ENCODE measurements around the gene YIPF1.

The YIPF1 gene

DNA sequence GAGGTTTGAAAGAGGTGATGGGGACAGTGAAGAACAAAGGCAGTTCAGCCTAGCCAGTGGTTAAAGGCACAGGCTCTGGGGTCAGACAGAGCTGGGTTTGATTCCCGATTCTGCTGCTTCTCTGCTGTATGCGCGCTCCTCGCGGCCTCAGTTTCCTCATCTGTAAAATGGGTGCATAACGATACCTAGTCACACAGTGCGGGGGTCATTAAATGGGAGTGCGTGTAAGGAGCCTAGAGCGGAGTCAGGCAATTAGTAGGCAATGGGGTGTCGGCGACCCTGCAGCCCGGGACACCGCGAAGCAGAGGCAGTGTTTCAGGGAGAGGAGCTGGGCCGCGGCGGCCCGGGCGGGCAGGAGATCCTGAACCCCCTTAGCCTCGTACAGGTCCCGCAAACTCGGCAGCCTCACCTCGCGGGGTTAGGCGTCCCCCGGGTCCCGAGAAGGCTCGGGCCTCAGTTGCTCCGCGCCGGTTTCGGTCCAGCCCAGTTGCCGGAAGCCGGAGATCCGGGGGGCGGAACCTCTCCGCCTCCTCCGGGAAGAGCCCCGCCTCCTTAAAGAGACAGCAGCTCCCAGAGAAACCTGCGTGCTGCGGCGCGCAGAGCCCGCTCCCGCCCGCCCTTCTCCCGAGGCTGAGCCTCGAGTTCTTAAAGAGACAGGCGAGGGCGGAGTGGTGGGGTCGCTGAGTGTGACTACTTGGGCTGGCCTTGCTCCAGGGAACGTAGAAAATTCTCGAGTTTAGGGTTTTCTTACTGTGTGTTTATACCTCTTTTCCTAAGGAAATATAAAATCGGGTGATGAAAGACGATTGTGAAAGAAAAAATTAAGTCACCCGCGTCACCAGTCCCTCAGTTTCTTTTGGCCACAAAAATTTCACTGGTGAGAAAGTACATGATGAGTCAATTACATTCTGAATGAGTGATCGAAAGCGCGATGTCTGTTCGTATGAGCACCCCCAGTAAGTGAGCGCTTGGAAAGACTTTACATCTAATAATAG, at the start of gene YIPF1:
TSS of gene YIPF1 (minus strand) at position 494 of the 995 bp plus-strand sequence. CDS start 860 bp downstream, outside the sequence.
- DNase-seq (ENCODE audit: low read depth): peak; percentile 92

DNA sequence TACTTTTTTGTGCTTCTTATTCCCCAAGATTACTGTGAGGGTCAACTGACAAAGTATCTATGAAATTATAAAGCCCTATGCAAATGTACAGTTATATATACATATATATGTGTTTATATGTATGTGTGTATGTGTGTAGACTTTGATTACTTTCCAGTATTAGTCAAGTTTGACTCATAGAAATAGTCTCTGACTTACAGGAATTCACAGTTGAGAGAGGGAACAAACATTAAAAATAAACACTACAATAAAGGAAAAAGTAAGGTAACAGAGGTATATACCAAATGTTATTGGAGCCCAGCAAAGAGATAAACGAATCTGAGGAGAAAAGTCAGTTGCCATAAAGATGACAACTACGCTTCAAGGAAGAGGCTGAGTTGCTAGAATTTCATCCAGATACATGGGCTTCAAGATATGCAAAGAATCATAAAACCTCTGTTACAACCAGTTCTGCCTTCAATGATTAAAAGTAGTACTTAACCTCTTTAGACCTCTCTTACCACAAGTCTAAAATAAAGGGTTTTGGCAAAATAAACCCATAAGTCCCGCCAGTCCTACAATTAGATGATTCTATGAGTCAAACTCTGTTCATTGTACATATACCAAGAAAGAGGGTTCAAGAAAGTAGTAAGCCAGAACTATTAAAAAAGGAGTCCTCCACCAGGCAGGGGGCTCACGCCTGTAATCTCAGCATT, 48.7 kb upstream of the YIPF1 start:
- peak; percentile 64 for DNase-seq (ENCODE audit: low read depth)

DNA sequence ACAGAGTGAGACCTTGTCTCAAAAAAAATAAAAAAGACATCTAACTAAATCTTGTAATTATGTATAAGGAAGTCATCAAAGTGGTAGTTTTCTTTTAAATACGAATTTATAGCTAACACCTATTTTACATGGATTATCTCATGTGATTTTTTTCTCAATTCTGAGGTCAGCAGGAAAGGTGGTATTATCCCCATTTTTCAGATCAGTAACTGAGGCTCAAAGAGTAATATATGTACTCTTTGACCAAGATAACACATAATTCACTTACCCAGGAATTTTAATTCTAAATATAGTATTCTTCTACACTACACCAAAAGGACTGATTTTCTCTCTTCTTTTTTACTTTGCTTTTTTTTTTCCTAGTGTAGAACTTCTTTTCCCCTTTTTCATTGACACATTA, 46.8 kb upstream of the YIPF1 start:
- no peak for DNase-seq (ENCODE audit: low read depth)

DNA sequence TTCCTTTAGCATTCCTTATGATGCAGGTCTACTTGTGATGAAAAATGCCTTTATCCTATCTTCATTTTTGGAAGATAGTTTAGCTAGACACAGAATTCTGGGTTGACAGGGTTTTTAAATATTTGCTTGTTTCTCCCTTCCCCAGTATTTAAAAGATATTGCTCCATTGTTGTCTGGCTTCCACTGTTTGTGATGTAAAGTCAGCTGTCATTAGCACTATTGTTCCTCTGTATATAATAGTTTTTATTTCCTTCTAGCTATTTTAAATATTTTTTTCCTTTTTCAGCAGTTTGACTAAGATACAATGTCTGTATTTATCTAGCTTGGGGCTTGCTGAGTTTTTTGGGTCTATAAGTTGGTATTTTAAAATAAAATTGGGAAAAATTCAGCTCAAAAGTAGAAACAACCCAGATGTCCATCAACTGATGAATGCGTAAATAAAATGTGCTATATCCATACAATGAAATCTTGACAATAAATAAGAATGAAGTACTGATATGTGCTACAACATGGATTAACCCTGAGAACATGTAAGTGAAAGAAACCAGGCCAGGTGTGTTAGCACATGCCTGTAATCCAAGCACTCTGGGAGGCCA, 44.7 kb upstream of the YIPF1 start:
- no peak for DNase-seq (ENCODE audit: low read depth)

DNA sequence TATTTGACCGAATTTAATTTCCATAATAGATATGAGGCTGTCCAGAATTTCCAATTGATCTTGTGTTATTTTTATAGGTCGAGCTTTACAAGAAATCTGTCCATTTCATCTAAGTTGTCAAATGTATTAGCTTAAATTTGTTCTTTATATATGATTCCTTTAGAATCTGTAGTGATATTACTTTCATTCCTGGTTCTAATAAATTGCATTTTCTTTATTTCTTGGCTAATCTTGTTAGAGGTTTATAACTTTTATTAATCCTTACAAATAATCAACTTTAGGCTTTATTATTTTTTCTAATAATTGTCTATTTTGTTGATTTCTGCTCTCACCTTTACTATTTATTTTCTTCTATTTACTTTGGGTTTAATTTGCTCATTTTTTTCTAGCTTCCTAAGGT, 41.9 kb upstream of the YIPF1 start:
- DNase-seq (ENCODE audit: low read depth): no peak

DNA sequence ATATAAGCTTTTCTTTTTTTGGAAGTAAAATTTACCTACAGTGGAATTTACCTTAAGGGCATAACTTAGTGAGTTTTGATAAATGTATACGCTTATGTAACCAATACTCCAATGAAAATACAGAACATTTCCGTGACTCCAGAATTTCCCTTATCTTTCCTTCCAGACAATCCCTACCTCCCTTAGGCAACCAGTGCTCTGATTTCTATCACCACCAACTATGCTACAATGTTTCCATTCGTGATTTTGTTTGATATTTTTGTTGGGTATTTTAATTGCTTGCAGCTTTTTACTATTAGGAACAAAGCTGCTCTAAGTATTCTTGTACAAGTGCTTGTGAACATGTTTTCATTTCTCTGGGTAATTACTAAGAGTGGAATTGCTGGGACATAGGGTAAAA, 41.3 kb upstream of the YIPF1 start:
- no peak for DNase-seq (ENCODE audit: low read depth)

DNA sequence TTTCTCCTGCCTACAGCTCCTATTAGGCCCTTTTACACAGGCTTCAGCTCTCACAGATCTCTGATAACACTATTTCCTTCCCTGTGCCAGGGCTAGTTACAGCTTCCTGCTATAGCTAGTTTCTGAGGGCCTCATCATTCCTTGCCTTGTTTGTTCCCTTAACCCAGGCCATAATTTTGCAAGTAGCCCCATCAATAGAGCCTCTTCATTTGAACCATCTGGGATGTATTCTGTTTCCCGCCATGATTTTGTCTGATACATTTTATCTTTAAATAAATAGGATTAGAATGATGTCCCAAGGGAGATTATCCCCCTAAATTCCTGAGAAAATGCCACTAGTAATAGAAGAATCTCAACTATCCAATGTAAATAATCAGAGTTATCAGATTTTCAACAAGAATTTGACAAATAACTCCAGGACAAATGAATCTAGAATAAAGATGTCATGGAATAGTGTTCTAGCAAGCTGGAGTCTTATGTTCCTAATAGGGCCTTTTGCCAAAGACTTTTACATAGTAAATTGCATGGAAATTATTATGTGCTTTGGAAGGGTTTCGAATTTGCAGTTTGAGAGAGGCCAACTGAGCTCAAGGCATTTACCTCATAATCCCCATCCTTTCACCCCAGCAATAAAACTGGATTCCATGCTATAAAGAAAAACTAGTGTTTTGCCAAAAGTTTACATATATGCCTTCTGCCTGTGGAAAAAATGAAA, 39.8 kb upstream of the YIPF1 start:
- no peak for DNase-seq (ENCODE audit: low read depth)

DNA sequence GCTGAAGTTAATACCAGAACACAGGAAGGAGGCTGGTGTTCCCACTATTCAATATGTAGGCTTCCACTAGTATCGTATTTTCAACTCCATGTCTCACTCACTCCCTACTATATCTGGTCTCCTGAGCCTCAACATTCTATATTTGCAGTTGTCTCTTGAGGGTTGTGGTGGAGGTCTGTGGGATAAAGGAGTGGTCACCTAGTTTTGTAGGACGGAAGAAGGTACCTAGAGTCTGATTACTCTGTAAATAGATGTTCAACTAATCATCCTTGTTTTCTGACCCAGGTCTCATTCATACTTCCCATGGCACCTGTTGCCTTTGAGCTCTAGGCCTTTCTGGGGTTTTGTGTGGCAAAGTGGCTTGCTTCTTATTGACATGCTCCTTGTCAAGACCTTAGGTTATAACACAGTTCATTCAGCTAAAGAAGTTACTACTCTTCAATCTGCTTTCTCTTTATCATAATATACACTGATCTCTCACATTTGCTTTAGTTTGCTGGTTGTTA, 37.8 kb upstream of the YIPF1 start:
- DNase-seq (ENCODE audit: low read depth): no peak

DNA sequence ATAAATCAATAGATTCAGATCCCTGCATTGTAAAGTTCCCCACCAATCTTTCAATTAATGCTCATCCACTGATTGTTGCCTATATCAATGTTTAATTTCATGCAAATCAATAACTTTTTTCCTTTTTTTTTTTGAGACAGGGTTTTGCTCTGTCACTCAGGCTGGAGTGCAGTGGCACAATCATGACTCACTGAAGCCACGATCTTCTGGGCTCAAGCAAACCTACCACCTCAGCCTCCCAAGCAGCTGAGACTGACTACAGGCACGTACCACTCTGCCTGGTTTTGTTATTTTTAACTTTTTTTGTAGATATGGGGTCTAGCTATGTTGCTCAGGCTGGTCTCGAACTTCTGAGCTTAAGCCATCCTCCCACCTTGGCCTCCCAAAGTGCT, 30.1 kb upstream of the YIPF1 start:
- peak; percentile 33 for DNase-seq (ENCODE audit: low read depth)

DNA sequence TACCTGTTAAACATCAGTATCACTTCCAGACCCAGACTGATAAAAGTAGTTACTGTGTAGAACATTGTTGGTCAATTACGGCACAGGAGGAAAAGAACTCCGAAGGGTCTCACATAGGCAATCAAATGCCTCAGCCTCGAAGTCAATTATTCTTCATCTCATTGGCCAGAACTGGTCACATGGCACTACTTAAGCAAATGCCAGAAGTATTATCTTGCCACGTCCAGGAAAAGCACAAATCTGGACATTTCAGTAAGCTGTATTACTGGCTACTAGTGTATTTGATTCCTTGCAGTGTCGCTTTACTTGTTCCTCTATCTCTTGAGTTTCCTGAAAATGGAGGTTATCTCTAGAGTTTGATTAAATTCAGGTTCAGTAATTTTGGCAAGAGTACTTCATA, 28.7 kb upstream of the YIPF1 start:
- DNase-seq (ENCODE audit: low read depth): no peak

DNA sequence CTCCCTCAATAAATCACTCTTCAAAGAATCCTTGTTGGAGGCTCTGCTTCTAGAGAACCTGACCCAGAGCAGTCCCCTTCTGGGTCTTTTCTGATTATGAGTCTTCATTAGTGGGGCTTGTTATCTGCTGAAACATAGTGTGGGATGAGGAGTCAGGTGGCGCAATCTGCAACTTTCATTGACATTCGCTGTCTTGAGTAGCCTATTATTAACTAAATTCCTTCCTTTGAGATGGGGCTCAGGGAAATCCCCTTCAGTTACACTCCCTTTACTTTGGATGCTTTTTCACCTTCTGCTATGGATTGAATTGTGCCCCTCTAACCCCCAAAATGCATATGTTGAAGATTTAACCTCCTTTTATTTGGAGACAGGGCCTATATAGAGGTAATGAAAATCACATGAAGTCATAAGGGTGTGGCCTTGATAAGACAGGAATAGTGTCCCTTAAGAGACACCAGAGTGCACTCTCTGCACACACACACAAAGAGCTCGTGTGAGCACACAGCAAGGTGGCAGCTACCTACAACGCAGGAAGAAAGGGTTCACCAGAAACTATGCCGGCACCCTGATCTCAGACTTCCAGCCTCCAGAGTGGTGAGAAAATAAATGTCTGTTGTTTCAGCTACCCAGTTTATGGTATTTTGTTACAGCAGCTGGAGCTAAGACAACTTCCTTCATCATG, 23.9 kb upstream of the YIPF1 start:
- DNase-seq (ENCODE audit: low read depth): no peak

DNA sequence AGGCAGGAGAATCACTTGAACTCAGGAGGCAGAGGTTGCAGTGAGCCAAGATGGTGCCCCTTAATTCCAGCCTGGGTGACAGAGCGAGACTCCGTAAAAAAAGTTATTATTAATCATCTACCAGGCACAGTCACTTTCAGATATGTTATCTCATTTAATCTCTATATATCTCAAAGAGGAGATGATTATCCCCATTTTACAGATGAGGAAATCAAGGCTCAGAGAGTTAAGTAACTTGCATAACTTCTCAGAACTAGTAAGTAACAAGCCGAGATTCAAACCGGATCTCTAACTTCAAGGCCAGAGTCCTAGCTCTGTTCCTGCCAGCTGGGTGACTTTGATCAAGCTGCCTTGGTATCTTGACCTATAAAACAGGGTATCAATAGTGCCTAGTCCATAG, 21.8 kb upstream of the YIPF1 start:
- DNase-seq (ENCODE audit: low read depth): no peak

DNA sequence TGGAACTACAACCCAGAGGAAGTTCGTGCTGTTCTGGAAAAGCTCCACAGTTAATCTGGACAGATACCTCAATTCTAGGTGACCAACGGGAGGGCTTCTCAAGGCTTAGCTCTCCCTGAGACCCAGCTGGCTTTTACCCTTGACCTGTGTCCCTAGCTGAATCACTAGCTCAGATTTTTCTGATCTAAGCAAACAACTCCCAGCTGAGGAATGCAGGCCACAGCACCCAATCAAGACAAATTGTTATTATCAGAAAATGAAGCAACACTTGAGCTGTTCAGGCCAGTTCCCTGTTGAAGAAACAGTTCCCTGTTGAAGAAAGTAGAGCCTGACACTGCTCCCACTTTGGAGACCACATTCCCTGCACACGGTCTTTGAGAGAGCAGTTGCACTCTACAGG, 20.3 kb upstream of the YIPF1 start:
- DNase-seq (ENCODE audit: low read depth): no peak

DNA sequence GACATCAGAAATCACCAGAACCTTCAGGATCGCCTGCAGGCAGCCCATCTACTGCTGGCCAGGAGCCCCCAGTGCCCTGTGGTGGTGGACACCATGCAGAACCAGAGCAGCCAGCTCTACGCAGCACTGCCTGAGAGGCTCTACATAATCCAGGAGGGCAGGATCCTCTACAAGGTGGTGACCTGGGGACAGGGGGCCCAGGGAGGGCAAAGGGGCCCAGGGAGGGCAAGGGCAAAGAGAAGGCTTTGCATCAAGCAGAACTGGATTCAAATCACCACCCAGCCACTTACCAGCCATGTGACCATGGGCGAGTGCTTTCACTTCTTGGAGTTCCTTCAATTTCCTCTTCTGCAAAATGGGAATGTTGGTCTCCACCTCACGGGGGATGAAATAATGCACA, 16.5 kb upstream of the YIPF1 start:
- no peak for DNase-seq (ENCODE audit: low read depth)

DNA sequence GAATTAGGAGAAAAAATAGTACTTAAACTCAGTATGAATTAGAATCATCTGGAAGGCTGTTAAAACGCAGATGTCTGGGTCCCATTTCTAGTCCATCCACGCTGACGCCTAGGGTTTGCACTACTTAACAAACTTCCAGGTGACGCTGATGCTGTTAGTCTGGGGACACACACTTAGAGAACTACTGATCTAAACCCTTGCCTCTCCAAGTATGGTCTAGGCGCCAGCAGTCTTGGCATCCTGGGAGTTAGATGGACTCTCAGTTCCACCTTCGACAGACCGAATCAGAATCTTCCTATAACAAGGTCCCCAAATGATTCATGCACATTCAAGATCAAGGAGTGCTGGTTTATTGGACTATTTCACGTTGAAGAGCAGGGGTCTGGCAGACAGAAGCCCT, 15.9 kb upstream of the YIPF1 start:
- no peak for DNase-seq (ENCODE audit: low read depth)

DNA sequence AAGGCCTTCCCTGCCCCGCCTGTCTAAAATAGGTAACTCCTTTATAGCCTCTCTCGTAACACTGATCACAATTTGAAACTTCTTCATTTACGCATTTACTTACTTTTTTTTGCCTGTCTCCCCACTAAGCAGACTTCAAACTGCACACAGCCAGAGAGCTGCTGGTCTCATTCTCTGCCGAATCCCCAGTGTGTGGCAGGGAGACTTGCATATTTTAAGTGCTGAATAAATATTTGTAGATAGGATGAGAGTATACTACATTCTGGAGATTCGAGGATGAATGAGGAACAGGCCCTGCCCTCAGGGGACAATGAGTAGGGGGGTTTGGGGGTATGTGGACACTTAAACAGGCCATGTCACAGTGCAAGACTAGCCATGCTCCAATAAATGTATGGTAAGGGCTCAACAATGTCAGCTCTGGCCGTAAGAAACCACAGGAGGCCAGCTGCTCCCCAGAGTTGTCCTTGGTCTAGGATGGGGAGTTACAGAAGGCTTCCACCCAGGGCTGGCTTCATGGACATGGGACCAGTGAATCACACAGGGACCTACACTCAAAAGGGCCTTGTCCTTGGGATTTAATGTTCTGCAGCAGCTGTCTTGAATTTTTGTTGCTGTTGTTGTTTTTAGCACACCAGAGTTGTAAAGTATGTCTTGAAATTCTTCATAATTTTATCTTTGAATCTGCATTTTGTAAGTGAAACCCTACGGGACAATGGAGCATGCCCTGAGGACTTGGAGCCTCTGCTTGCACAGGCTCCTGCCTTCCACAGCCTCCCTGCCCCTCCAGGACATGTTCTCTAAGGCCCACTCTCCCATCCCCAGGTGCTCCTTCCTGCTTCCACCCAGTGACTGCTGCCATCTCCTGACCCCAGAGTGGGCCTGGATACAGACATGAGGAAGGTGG, 12.9 kb upstream of the YIPF1 start:
- no peak for DNase-seq (ENCODE audit: low read depth)

DNA sequence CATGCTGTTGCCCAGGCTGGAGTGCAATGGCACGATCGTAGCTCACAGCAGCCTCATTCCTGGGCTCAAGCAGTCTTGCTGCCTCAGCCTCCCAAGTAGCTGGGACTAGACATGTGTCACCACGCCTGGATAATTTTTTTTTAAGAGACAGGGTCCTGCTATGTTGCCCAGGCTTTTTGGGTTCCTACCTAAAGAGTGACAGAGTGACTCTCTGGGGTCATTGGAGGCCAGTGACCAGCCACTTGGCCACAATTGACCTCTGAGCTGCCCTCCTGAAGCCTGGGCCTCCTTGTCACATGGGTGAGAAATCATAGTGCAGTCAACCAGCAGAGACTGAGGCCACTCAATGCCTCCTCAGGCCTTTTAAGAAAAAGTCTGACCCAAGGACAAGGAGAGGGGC, 10.1 kb upstream of the YIPF1 start:
- no peak for DNase-seq (ENCODE audit: low read depth)

DNA sequence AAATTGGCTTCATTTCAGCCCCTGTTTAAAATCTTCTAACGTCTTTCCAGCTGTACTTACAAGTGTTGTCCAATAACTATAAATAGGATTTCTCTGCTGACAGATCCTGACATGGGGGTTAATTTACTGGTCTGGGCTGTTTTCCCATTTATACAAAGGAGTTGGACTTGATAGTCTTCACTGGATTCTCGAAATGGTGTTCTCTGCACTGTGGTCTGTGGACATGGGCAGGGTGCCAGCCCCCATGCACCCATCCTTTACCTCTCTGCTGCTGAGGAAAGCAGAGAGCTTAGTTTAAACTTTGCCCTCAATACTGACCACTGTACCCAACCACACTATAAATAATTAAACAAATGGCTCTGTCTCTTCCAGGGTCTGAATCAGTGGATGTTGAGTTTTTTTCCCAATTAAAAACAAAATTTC, 9.6 kb upstream of the YIPF1 start:
- no peak for DNase-seq (ENCODE audit: low read depth)

DNA sequence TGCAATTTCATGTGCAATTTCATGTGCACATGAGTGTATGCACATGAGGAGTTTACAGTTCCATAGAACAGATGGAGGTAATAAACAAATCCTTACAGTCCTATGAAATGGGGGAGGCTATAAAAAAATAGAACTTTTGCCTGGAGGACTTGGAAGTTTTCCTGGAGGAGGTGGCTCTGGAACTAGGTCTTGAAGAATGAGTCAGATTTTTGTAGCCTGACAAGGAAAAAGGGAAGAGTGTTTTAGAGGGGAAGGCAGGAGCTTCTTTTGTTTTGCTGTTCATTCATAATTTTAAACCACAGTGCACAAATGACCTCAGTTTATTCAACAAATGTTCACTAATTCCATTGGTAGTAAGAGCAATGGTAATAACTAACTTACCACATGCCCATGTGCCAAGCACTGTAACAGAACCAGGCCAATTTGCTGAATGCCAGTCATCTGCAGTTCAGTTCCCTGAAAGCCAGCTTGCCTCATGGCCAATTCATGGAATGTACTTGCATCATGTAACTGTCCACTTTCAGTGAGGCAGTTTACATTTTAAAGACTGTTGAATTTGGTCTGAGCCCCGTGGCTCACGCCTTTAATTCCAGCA, 7.1 kb upstream of the YIPF1 start:
- peak; percentile 73 for DNase-seq (ENCODE audit: low read depth)

DNA sequence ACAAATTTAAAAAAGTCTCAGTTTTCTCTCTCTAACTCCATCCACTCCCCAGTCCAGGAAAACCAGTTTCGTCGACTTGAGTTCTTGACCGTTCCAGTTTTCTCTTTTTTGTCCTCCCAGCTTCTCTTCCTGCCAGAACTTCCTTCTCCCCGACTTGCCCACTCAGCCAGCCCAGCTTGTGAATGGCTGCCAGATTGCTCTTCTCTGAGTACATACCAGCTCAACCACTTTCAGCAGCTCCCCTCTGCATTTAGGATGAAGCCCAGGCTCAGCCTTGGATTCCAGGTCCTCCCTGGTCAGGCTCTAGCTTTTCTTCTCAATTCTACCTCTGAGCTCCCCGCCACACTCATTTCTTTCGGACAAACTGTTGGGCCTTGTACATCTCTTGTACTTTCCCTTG, 5.8 kb upstream of the YIPF1 start:
- no peak for DNase-seq (ENCODE audit: low read depth)

Data from ELR (cell line).